HepG2 (cell line): Measurements from ENCODE around the gene UCKL1. TPM values are rescaled to one million over a fixed set of nuclear protein-coding genes. Genes with fewer than 3 reads are reported as not detected.

Experiments
- AHR ChIP-seq: IDR thresholded peaks from 2 replicates; pipeline ENCODE4 v1.6.1; 2018; ENCODE audit warnings: missing genetic modification reagents, missing compliant biosample characterization
- ARNTL ChIP-seq: sonication (generic); formaldehyde crosslinking; IDR thresholded peaks from 2 replicates; pipeline ENCODE4 v1.4.0; 2020; ENCODE audit warnings: mild to moderate bottlenecking, missing genetic modification reagents
- ATAD3A ChIP-seq: sonication (generic); formaldehyde crosslinking; IDR thresholded peaks from 2 replicates; pipeline ENCODE4 v1.4.0; 2020; ENCODE audit warnings: missing genetic modification reagents
- CCAR2 ChIP-seq: fragments of 200-400 bp; formaldehyde crosslinking; optimal IDR thresholded peaks from 2 replicates; pipeline ENCODE3; 2018; ENCODE audit warnings: low read depth, mild to moderate bottlenecking, low read length, moderate library complexity
- DR1 ChIP-seq: sonication (generic); formaldehyde crosslinking; IDR thresholded peaks from 2 replicates; pipeline ENCODE4 v1.8.0; 2021; ENCODE audit warnings: mild to moderate bottlenecking, missing genetic modification reagents, inconsistent platforms
- FOXK2 ChIP-seq: fragments of 450-650 bp; IDR thresholded peaks from 2 replicates; pipeline ENCODE4 v1.6.1; 2016
- GABPA ChIP-seq, 2 experiments: IDR thresholded peaks; 2 replicates each; pipeline ENCODE4 v1.6.1; 2011 to 2016; ENCODE audit warnings: low read depth in 2 of 2, low read length in 1 of 2, missing biosample characterization in 1 of 2, missing genetic modification characterization in 1 of 2
- GFI1 ChIP-seq: sonication (generic); formaldehyde crosslinking; IDR thresholded peaks from 2 replicates; pipeline ENCODE4 v1.5.0; 2020; ENCODE audit warnings: missing genetic modification reagents, mild to moderate bottlenecking, borderline replicate concordance
- HNF4G ChIP-seq, 2 experiments: sonication (generic) in 1 of 2; formaldehyde crosslinking in 1 of 2; IDR thresholded peaks; 2 replicates each; pipeline versions ENCODE4 v1.4.0 to v1.6.1; 2011 to 2020; ENCODE audit warnings: borderline replicate concordance in 2 of 2, low read depth in 2 of 2, mild to moderate bottlenecking in 2 of 2, low read length in 1 of 2, missing genetic modification reagents in 1 of 2, moderate library complexity in 1 of 2
- IRX3 ChIP-seq: sonication (generic); formaldehyde crosslinking; IDR thresholded peaks from 2 replicates; pipeline ENCODE4 v1.8.1; 2023; ENCODE audit warnings: mild to moderate bottlenecking, low read depth, missing genetic modification reagents, borderline replicate concordance
- KDM5B ChIP-seq: sonication (generic); formaldehyde crosslinking; IDR thresholded peaks from 2 replicates; pipeline ENCODE4 v1.4.0; 2020; ENCODE audit warnings: missing genetic modification reagents, mild to moderate bottlenecking, borderline replicate concordance
- MNT ChIP-seq: fragments of 450-650 bp; IDR thresholded peaks from 2 replicates; pipeline ENCODE4 v1.6.1; 2016
- NR2C2 ChIP-seq: sonication (generic); formaldehyde crosslinking; IDR thresholded peaks from 2 replicates; pipeline ENCODE4 v1.4.0; 2020; ENCODE audit warnings: missing genetic modification reagents, mild to moderate bottlenecking, moderate library complexity, borderline replicate concordance
- RBM39 ChIP-seq: fragments of 200-400 bp; formaldehyde crosslinking; IDR thresholded peaks from one replicate; pipeline ENCODE4 v1.6.1; 2018; ENCODE audit warnings: antibody characterized with exemption, mild to moderate bottlenecking, low read depth, low read length; ENCODE audit not compliant: poor library complexity, severe bottlenecking
- RFX3 ChIP-seq: IDR thresholded peaks from 2 replicates; pipeline ENCODE4 v1.6.1; 2016; ENCODE audit warnings: missing biosample characterization, missing genetic modification reagents
- SALL1 ChIP-seq: sonication (generic); formaldehyde crosslinking; IDR thresholded peaks from 2 replicates; pipeline ENCODE4 v1.8.0; 2022; ENCODE audit warnings: mild to moderate bottlenecking, missing genetic modification reagents
- SOX5 ChIP-seq: IDR thresholded peaks from 2 replicates; pipeline ENCODE4 v1.6.1; 2016; ENCODE audit warnings: borderline replicate concordance
- SRSF4 ChIP-seq: fragments of 200-400 bp; formaldehyde crosslinking; IDR thresholded peaks from one replicate; pipeline ENCODE4 v1.6.1; 2018; ENCODE audit warnings: mild to moderate bottlenecking, low read depth, low read length, moderate library complexity; ENCODE audit not compliant: poor library complexity, severe bottlenecking
- THAP11 ChIP-seq: IDR thresholded peaks from 2 replicates; pipeline ENCODE4 v1.6.1; 2016; ENCODE audit warnings: missing biosample characterization, missing genetic modification reagents
- TMF1 ChIP-seq: sonication (generic); formaldehyde crosslinking; IDR thresholded peaks from 2 replicates; pipeline ENCODE4 v1.8.1; 2022; ENCODE audit warnings: low read depth, missing genetic modification reagents
- ZBTB38 ChIP-seq: sonication (generic); formaldehyde crosslinking; IDR thresholded peaks from 2 replicates; pipeline ENCODE4 v1.5.1; 2020; ENCODE audit warnings: mild to moderate bottlenecking, missing genetic modification reagents
- ZFAT ChIP-seq: sonication (generic); formaldehyde crosslinking; conservative IDR thresholded peaks from 2 replicates; pipeline ENCODE4 v1.8.1; 2023; ENCODE audit warnings: missing genetic modification reagents, inconsistent platforms
- ZNF589 ChIP-seq: sonication (generic); formaldehyde crosslinking; conservative IDR thresholded peaks from 2 replicates; pipeline ENCODE4 v1.8.0; 2022; ENCODE audit warnings: mild to moderate bottlenecking, moderate library complexity, missing genetic modification reagents
- ZNF749 ChIP-seq: sonication (generic); formaldehyde crosslinking; IDR thresholded peaks from 2 replicates; pipeline ENCODE4 v1.8.0; 2022; ENCODE audit warnings: mild to moderate bottlenecking, missing genetic modification reagents, moderate library complexity, borderline replicate concordance
- ZNF792 ChIP-seq: IDR thresholded peaks from 2 replicates; pipeline ENCODE4 v1.6.1; 2016
- polyA plus RNA-seq, 8 experiments: library from polyadenylated mRNA; depleted of rRNA in 3 of 8; stranded (reverse) in 7 of 8; unstranded in 1 of 8; fragments of >200 nt; fragmentation: Illumina TruSeq in 4 of 8; extraction: Trizol in 4 of 8; gene quantifications; 2 replicates each; pipeline versions ENCODE4 v1.2.1 to v1.2.3, GENCODE V29; 2011 to 2016; ENCODE audit warnings: low read depth in 4 of 8, missing spikeins in 1 of 8, mixed read lengths in 1 of 8; ENCODE audit not compliant: insufficient read depth in 1 of 8
- total RNA-seq, 5 experiments: library from RNA; depleted of rRNA; stranded (reverse); fragments of >200 nt; fragmentation: Illumina TruSeq; extraction: Trizol; gene quantifications; 2 replicates each; pipeline ENCODE4 v1.2.3, GENCODE V29; 2016; ENCODE audit warnings: low read depth in 1 of 5

The UCKL1 gene
- total and polyA plus RNA-seq, 2 of the 13 experiments (the other 11 are each of a cell fraction or from before 2014, with no cell fraction given): 50.2 to 126 TPM

- TF ChIP-seq GFI1 (CRISPR knock-in tag) (no peak), DR1 (no peak), ARNTL (CRISPR knock-in tag) (peak; percentile 52; the same call in 1 of the 2 replicates), ZNF749 (CRISPR knock-in tag) (no peak), SOX5 (no peak), ZNF589 (CRISPR knock-in tag) (peak; percentile 11; the same call in 1 of the 2 replicates), ZNF792 (CRISPR knock-in tag) (no peak), CCAR2 (no peak), NR2C2 (CRISPR knock-in tag) (peak; percentile 58), TMF1 (CRISPR knock-in tag) (no peak), HNF4G (IDR thresholded peaks at IDR 0.05; ENCODE audit: borderline replicate concordance, low read depth, low read length) (no peak), HNF4G (CRISPR knock-in tag; IDR thresholded peaks at IDR 0.05; ENCODE audit: borderline replicate concordance, low read depth) (no peak), SALL1 (CRISPR knock-in tag) (peak; percentile 84), FOXK2 (peak; percentile 13; the same call in 1 of the 2 replicates), ATAD3A (no peak), SRSF4 (no peak), GABPA (IDR thresholded peaks at IDR 0.05; ENCODE audit: low read depth, low read length) (no peak), GABPA (CRISPR knock-in tag; IDR thresholded peaks at IDR 0.05; ENCODE audit: low read depth) (peak; percentile 62), THAP11 (0 out of 2 replicates have a peak, but pooled peaks have one; percentile 33), ZFAT (CRISPR knock-in tag) (no peak), AHR (no peak), RBM39 (no peak), KDM5B (0 out of 2 replicates have a peak, but pooled peaks have one; percentile 54), RFX3 (CRISPR knock-in tag) (no peak), MNT (0 out of 2 replicates have a peak, but pooled peaks have one; percentile 9), IRX3 (CRISPR knock-in tag) (no peak), ZBTB38 (CRISPR knock-in tag) (peak; percentile 67; the same call in 1 of the 2 replicates)
Observed at GRCh38 chr20:63972312-63973159, 16.3 kb upstream of the UCKL1 start (continued).
